ENCODE results near the gene MAGI2.

- TF ChIP-seq ZNF589 (CRISPR knock-in tag; conservative IDR thresholded peaks at IDR 0.05) = no peak
- no peak for TF ChIP-seq GABPA (IDR thresholded peaks at IDR 0.05; ENCODE audit: low read depth, low read length)
- TF ChIP-seq GABPA (CRISPR knock-in tag; IDR thresholded peaks at IDR 0.05; ENCODE audit: low read depth) = no peak
- no peak for TF ChIP-seq POLR2AphosphoS5 (IDR thresholded peaks at IDR 0.05; ENCODE audit: low read depth, low read length)
These were observed 558.1 kb downstream of the MAGI2 start for GRCh38 chr7:78895393-78895792.
